Tibial nerve (tissue), 3 donors: ENCODE data around the gene AHRR.

Experiments
- POLR2A ChIP-seq, 2 donors: fragments of 450-650 bp; IDR thresholded peaks; one replicate each; pipeline ENCODE4 v1.6.1; 2017; ENCODE audit warnings: antibody characterized with exemption in 2 of 2, mild to moderate bottlenecking in 2 of 2, moderate library complexity in 2 of 2
- TF ChIP-seq, protein P1 (sequence below), 5 experiments: fragments of 200-600 bp in 3 of 5; fragments of 450-650 bp in 2 of 5; sonication (generic) in 3 of 5; IDR thresholded peaks; one replicate each; pipeline ENCODE4 v1.5.1; 2016 to 2019; ENCODE audit warnings: antibody characterized with exemption in 5 of 5, mild to moderate bottlenecking in 3 of 5, moderate library complexity in 2 of 5

DNA sequence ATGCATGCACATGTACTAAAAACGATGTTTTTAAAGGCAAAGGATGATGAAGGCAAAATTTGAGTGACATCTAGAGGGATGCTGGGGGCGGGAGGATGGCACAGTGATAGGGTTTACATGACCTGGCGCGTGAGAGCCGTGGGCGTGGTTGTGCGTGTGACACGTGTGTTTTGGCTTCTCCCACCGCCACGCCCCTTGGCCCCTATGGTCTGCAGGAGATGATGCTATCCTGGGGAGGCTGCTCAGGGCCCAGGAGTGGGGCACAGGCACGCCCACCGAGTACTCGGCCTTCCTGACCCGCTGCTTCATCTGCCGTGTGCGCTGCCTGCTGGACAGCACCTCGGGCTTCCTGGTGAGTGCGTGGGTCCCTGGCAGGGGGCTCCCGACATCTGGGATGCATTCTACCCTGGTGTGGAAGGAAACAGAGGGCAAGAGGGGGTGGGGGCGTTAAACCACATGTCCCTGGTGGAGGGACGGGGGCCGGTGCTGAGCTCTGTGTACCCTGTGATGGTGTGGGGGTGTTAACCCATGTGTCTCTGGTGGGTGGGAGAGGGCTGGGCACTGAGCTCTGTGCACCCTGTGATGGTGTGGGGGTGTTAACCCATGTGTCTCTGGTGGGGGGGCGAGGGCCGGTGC, 102.2 kb downstream of the AHRR start:
- TF ChIP-seq, protein P1, sequence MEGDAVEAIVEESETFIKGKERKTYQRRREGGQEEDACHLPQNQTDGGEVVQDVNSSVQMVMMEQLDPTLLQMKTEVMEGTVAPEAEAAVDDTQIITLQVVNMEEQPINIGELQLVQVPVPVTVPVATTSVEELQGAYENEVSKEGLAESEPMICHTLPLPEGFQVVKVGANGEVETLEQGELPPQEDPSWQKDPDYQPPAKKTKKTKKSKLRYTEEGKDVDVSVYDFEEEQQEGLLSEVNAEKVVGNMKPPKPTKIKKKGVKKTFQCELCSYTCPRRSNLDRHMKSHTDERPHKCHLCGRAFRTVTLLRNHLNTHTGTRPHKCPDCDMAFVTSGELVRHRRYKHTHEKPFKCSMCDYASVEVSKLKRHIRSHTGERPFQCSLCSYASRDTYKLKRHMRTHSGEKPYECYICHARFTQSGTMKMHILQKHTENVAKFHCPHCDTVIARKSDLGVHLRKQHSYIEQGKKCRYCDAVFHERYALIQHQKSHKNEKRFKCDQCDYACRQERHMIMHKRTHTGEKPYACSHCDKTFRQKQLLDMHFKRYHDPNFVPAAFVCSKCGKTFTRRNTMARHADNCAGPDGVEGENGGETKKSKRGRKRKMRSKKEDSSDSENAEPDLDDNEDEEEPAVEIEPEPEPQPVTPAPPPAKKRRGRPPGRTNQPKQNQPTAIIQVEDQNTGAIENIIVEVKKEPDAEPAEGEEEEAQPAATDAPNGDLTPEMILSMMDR (IDR thresholded peaks at IDR 0.05), result no peak
- no peak for TF ChIP-seq POLR2A (IDR thresholded peaks at IDR 0.05)
